HFFc6 (cell line): Measurements from ENCODE around the gene SPATA12. TPM values are rescaled to one million over a fixed set of nuclear protein-coding genes. Genes with fewer than 3 reads are reported as not detected.
"Not testable (repeated sequence)": the region's sequence is repeated elsewhere in the genome, so short reads cannot be mapped to it uniquely, and the experiment has no call there.

ENCODE experiments used
- DNase-seq: peaks from one replicate; pipeline ENCODE4 v3.0.0-alpha.2; 2018
- H3K27ac Mint-ChIP-seq: 2 replicates; pipeline ENCODE4 v1.8.0; 2020; ENCODE audit warnings: mild to moderate bottlenecking, mixed read lengths
- H3K27me3 Mint-ChIP-seq: 2 replicates; pipeline ENCODE4 v1.8.0; 2021; ENCODE audit warnings: mild to moderate bottlenecking, moderate library complexity, mixed read lengths; ENCODE audit not compliant: insufficient read depth
- H3K36me3 Mint-ChIP-seq: 2 replicates; pipeline ENCODE4 v1.8.0; 2021; ENCODE audit warnings: low read depth, mixed read lengths
- H3K4me1 Mint-ChIP-seq: 2 replicates; pipeline ENCODE4 v1.8.0; 2020; ENCODE audit warnings: low read depth, mixed read lengths
- H3K4me3 Mint-ChIP-seq: 2 replicates; pipeline ENCODE4 v1.8.0; 2020; ENCODE audit warnings: mild to moderate bottlenecking, moderate library complexity, mixed read lengths
- H3K9me3 Mint-ChIP-seq: 2 replicates; pipeline ENCODE4 v1.8.0; 2020; ENCODE audit warnings: mild to moderate bottlenecking, mixed read lengths
- CTCF ChIP-seq: fragments of 200-600 bp; sonication (generic); IDR thresholded peaks from 2 replicates; pipeline ENCODE4 v1.5.0; 2021; ENCODE audit warnings: antibody characterized with exemption, mild to moderate bottlenecking
- total RNA-seq, 6 experiments: library from RNA; stranded (reverse); fragmentation: NEBNext Ultra II Directional; extraction: Animal tissue kit (Norgen Biotek cat#: 25700); gene quantifications; 2 replicates in 1 of 6; 3 replicates in 5 of 6; pipeline ENCODE4 v1.2.3, GENCODE V29; 2021

Gene SPATA12
- total RNA-seq, 6 experiments from 2014 or later: not detected

- no peak for DNase-seq
- Mint-ChIP-seq H3K4me3 (no peak overlapping the region), H3K27ac (no peak overlapping the region), H3K36me3 (no peaks in the 10 kb centered on the region), H3K27me3 (peaks cover 41% of the 10 kb centered on the region), H3K9me3 (no peaks in the 10 kb centered on the region), H3K4me1 (no peaks in the 10 kb centered on the region)
- TF ChIP-seq CTCF: no peak
Observed at GRCh38 chr3:57081173-57081572, 20.7 kb downstream of the SPATA12 start.

- H3K36me3 Mint-ChIP-seq: no peaks in the 10 kb centered on the region
- H3K27me3 Mint-ChIP-seq: peaks cover 38% of the 10 kb centered on the region
- no peaks in the 10 kb centered on the region for H3K4me1 Mint-ChIP-seq
- H3K4me3 Mint-ChIP-seq: no peak overlapping the region
- H3K9me3 Mint-ChIP-seq: no peaks in the 10 kb centered on the region
- no peak for TF ChIP-seq CTCF
- no peak overlapping the region for H3K27ac Mint-ChIP-seq
- no peak for DNase-seq
Observed at GRCh38 chr3:57082481-57082880, 22.0 kb downstream of the SPATA12 start.

- not testable (repeated sequence) for H3K27ac Mint-ChIP-seq, H3K36me3 Mint-ChIP-seq, H3K9me3 Mint-ChIP-seq, H3K4me3 Mint-ChIP-seq, DNase-seq, H3K4me1 Mint-ChIP-seq
- H3K27me3 Mint-ChIP-seq: peaks cover 32% of the 10 kb centered on the region
Observed at GRCh38 chr3:57083266-57083995, 23.0 kb downstream of the SPATA12 start.

GRCh38 chr3:57085211-57085610 is 24.7 kb downstream of the SPATA12 start:
- no peak for DNase-seq
- Mint-ChIP-seq H3K4me3 (no peak overlapping the region), H3K27ac (no peak overlapping the region), H3K9me3 (no peaks in the 10 kb centered on the region), H3K36me3 (no peaks in the 10 kb centered on the region), H3K27me3 (peaks cover 29% of the 10 kb centered on the region), H3K4me1 (no peaks in the 10 kb centered on the region)
- no peak for TF ChIP-seq CTCF

GRCh38 chr3:57086201-57086600 is 25.7 kb downstream of the SPATA12 start:
- DNase-seq: no peak
- Mint-ChIP-seq H3K36me3 (no peaks in the 10 kb centered on the region), H3K27me3 (peaks cover 28% of the 10 kb centered on the region), H3K27ac (no peak overlapping the region), H3K9me3 (no peaks in the 10 kb centered on the region), H3K4me1 (no peaks in the 10 kb centered on the region), H3K4me3 (no peak overlapping the region)
- no peak for TF ChIP-seq CTCF

- no peaks in the 10 kb centered on the region for H3K4me1 Mint-ChIP-seq
- H3K4me3 Mint-ChIP-seq: no peak overlapping the region
- H3K27me3 Mint-ChIP-seq: peaks cover 23% of the 10 kb centered on the region
- H3K9me3 Mint-ChIP-seq: no peaks in the 10 kb centered on the region
- no peaks in the 10 kb centered on the region for H3K36me3 Mint-ChIP-seq
- no peak overlapping the region for H3K27ac Mint-ChIP-seq
- no peak for DNase-seq
- TF ChIP-seq CTCF: no peak
Observed at GRCh38 chr3:57087361-57088092, 27.1 kb downstream of the SPATA12 start.
